ENCODE data around the gene PTPRQ.

Gene PTPRQ, protein sequence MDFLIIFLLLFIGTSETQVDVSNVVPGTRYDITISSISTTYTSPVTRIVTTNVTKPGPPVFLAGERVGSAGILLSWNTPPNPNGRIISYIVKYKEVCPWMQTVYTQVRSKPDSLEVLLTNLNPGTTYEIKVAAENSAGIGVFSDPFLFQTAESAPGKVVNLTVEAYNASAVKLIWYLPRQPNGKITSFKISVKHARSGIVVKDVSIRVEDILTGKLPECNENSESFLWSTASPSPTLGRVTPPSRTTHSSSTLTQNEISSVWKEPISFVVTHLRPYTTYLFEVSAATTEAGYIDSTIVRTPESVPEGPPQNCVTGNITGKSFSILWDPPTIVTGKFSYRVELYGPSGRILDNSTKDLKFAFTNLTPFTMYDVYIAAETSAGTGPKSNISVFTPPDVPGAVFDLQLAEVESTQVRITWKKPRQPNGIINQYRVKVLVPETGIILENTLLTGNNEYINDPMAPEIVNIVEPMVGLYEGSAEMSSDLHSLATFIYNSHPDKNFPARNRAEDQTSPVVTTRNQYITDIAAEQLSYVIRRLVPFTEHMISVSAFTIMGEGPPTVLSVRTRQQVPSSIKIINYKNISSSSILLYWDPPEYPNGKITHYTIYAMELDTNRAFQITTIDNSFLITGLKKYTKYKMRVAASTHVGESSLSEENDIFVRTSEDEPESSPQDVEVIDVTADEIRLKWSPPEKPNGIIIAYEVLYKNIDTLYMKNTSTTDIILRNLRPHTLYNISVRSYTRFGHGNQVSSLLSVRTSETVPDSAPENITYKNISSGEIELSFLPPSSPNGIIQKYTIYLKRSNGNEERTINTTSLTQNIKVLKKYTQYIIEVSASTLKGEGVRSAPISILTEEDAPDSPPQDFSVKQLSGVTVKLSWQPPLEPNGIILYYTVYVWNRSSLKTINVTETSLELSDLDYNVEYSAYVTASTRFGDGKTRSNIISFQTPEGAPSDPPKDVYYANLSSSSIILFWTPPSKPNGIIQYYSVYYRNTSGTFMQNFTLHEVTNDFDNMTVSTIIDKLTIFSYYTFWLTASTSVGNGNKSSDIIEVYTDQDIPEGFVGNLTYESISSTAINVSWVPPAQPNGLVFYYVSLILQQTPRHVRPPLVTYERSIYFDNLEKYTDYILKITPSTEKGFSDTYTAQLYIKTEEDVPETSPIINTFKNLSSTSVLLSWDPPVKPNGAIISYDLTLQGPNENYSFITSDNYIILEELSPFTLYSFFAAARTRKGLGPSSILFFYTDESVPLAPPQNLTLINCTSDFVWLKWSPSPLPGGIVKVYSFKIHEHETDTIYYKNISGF (N-terminal part only)
- total RNA-seq, result 0 to 0.09 (median 0) reads per million in 3 donors

DNA sequence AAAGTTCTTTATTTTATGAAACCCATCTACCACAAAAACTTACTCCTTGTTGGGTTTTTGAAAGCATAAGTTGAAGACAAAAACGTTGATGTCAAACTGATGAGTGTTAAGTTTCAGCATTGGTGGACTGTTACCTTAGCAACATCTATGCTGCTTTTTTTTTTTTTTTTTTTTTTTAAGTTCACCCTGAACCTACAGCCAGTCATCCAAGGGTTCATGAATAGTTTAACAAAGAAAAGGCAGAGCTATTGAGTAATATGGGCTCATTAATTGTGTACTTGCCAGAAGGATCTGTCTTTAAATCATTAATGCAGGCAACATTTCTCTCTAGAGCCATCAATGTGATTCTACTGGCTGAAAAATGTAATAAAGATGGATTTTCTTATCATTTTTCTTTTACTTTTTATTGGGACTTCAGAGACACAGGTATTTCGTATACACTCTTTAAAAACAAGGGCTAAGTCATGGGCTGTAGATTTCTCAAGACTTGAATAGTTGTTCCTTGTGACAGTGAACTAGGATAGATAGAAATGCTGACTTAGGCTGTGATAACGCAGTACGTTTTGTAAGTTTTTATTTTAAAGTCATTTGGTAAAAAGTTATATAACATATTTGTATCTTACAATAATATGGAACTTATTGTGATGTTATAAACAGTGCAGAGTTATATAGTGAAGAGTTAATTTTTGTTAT lies at the start of gene PTPRQ:
Gene PTPRQ, plus strand, starts transcription at position 262 of the 693 bp plus-strand sequence. Its CDS starts 111 bp downstream, at position 373.
- H3K36me3 ChIP-seq (ENCODE audit: control insufficient read depth, insufficient read depth, low read length), result no peaks in the 10 kb centered on the region
- no peaks in the 10 kb centered on the region for H3K4me1 ChIP-seq (ENCODE audit: control insufficient read depth, insufficient read depth, low read length, poor library complexity, severe bottlenecking)
- H3K27ac ChIP-seq (ENCODE audit: insufficient read depth, low read length, poor library complexity, severe bottlenecking), result no peak within 1 kb of the TSS
- H3K27me3 ChIP-seq (replicated peaks; ENCODE audit: control insufficient read depth, insufficient read depth, low read length, poor library complexity, severe bottlenecking), result no peaks in the 10 kb centered on the region
- DNase-seq, result no peak
- no peak within 1 kb of the TSS for H3K4me3 ChIP-seq (ENCODE audit: insufficient read depth, low read depth, low read length, poor library complexity, severe bottlenecking)
- H3K9me3 ChIP-seq (ENCODE audit: control insufficient read depth, low read length), result no peaks in the 10 kb centered on the region

DNA sequence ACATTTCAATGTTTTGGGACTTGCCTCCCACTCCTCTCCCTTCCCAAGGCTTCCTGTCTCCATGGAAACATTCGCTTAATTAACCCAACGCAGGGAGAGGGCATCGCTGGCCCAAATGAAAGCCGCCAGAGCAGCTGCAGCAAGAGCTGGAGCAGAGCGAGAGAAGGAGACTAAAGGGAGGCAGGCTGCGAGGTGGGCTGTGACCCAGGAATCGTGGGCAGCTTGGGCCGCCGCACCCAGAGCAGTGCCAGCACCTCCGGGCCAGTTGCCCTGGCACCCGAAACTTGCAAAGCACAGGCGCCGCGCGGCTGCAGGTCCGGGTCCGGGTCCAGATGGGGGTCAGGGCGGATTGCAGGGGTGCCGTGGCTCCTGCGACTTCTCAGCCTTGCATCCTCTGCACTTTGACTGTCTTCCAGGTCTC lies 43.5 kb upstream of the PTPRQ start:
- H3K27ac ChIP-seq (ENCODE audit: insufficient read depth, low read length, poor library complexity, severe bottlenecking), result no peak overlapping the region
- H3K9me3 ChIP-seq (ENCODE audit: control insufficient read depth, low read length), result no peaks in the 10 kb centered on the region
- no peak for DNase-seq
- H3K4me3 ChIP-seq (ENCODE audit: insufficient read depth, low read depth, low read length, poor library complexity, severe bottlenecking), result no peak overlapping the region
- no peaks in the 10 kb centered on the region for H3K4me1 ChIP-seq (ENCODE audit: control insufficient read depth, insufficient read depth, low read length, poor library complexity, severe bottlenecking)
- H3K27me3 ChIP-seq (replicated peaks; ENCODE audit: control insufficient read depth, insufficient read depth, low read length, poor library complexity, severe bottlenecking), result no peaks in the 10 kb centered on the region
- no peaks in the 10 kb centered on the region for H3K36me3 ChIP-seq (ENCODE audit: control insufficient read depth, insufficient read depth, low read length)

DNA sequence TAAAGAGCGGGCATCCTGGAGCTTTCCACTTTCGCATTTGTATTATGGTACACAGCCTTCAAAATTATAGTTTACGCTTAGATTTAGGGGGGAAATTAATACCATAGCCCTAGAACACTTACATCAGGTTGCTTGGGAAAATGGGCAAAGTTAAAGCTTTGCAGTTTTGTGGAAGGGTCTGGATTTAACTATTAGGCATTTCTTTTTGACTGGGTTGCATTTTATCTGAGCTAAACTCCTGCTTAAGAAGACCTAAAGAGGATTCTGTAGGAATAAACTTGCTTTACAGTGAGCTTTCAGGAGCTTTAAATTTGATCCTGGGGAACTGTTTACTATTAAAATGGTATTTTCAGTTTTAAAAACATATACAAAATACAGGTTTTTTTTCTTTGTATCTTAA lies 42.8 kb upstream of the PTPRQ start:
- Histone ChIP-seq H3K27ac (ENCODE audit: insufficient read depth, low read length, poor library complexity, severe bottlenecking) (no peak overlapping the region), H3K27me3 (replicated peaks; ENCODE audit: control insufficient read depth, insufficient read depth, low read length, poor library complexity, severe bottlenecking) (no peaks in the 10 kb centered on the region), H3K36me3 (ENCODE audit: control insufficient read depth, insufficient read depth, low read length) (no peaks in the 10 kb centered on the region), H3K4me3 (ENCODE audit: insufficient read depth, low read depth, low read length, poor library complexity, severe bottlenecking) (no peak overlapping the region), H3K4me1 (ENCODE audit: control insufficient read depth, insufficient read depth, low read length, poor library complexity, severe bottlenecking) (no peaks in the 10 kb centered on the region), H3K9me3 (ENCODE audit: control insufficient read depth, low read length) (no peaks in the 10 kb centered on the region)
- no peak for DNase-seq

DNA sequence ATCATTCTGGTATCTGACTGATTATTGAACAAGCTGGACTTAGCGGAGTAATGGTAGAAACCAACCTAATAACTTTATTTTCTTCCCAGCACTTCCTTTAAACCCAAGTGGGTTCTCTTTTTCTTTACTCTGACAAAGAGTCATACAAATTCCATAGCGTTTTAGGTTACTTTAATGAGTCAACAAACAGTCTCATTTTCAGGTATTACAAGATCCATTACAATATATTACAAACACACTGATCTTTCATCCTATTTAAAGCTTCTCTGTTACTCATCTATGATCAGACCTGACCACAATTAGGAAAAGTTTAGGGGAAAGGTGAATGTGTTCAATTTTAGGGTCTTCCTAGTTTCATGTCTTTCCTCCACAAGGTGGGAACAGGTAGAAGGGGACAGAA lies 39.4 kb upstream of the PTPRQ start:
- DNase-seq, result no peak
- no peaks in the 10 kb centered on the region for H3K9me3 ChIP-seq (ENCODE audit: control insufficient read depth, low read length)
- no peaks in the 10 kb centered on the region for H3K27me3 ChIP-seq (replicated peaks; ENCODE audit: control insufficient read depth, insufficient read depth, low read length, poor library complexity, severe bottlenecking)
- H3K4me1 ChIP-seq (ENCODE audit: control insufficient read depth, insufficient read depth, low read length, poor library complexity, severe bottlenecking), result no peaks in the 10 kb centered on the region
- no peak overlapping the region for H3K27ac ChIP-seq (ENCODE audit: insufficient read depth, low read length, poor library complexity, severe bottlenecking)
- no peaks in the 10 kb centered on the region for H3K36me3 ChIP-seq (ENCODE audit: control insufficient read depth, insufficient read depth, low read length)
- H3K4me3 ChIP-seq (ENCODE audit: insufficient read depth, low read depth, low read length, poor library complexity, severe bottlenecking), result no peak overlapping the region

DNA sequence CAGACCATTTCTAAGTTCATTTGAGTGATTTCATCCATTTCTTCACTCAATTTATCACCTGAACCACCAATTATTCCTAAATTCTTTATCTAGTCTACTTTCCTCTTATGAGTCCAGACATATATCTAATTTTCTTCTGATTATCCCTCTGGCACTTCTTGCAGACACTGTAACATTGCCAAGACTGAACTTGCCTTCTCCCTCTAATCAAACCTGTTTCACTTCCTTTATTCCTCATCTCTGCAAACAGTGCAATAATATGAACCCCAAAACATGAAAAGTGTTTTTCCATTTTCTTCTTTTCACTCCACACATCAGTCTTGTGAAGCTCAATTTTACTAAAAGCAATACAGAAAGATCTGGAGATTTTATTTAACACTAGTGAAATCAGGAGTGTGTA lies 37.8 kb upstream of the PTPRQ start:
- no peak for DNase-seq
- H3K9me3 ChIP-seq (ENCODE audit: control insufficient read depth, low read length), result no peaks in the 10 kb centered on the region
- H3K36me3 ChIP-seq (ENCODE audit: control insufficient read depth, insufficient read depth, low read length), result no peaks in the 10 kb centered on the region
- no peak overlapping the region for H3K27ac ChIP-seq (ENCODE audit: insufficient read depth, low read length, poor library complexity, severe bottlenecking)
- H3K27me3 ChIP-seq (replicated peaks; ENCODE audit: control insufficient read depth, insufficient read depth, low read length, poor library complexity, severe bottlenecking), result no peaks in the 10 kb centered on the region
- H3K4me3 ChIP-seq (ENCODE audit: insufficient read depth, low read depth, low read length, poor library complexity, severe bottlenecking), result no peak overlapping the region
- no peaks in the 10 kb centered on the region for H3K4me1 ChIP-seq (ENCODE audit: control insufficient read depth, insufficient read depth, low read length, poor library complexity, severe bottlenecking)

DNA sequence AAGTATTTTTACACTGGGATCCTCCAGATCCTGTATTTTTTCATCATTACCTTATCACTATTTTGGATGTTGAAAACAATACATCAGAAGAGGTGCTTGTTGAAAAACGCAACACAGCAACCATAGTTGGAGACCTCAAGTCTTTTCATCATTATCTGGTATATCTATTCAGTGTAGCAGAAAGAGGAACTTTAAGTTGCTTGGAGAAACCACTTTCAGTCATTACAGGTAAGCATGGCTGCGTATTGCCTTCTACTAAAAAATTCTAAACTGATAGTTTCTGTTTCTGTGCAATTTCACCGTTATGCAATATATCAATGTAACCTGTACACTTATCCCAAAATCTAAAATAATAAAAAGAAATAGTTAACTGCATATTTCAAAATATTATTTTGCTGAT lies 32.2 kb upstream of the PTPRQ start:
- H3K4me3 ChIP-seq (ENCODE audit: insufficient read depth, low read depth, low read length, poor library complexity, severe bottlenecking), result no peak overlapping the region
- H3K27me3 ChIP-seq (replicated peaks; ENCODE audit: control insufficient read depth, insufficient read depth, low read length, poor library complexity, severe bottlenecking), result no peaks in the 10 kb centered on the region
- no peaks in the 10 kb centered on the region for H3K4me1 ChIP-seq (ENCODE audit: control insufficient read depth, insufficient read depth, low read length, poor library complexity, severe bottlenecking)
- H3K9me3 ChIP-seq (ENCODE audit: control insufficient read depth, low read length), result no peaks in the 10 kb centered on the region
- no peak overlapping the region for H3K27ac ChIP-seq (ENCODE audit: insufficient read depth, low read length, poor library complexity, severe bottlenecking)
- H3K36me3 ChIP-seq (ENCODE audit: control insufficient read depth, insufficient read depth, low read length), result no peaks in the 10 kb centered on the region
- no peak for DNase-seq

DNA sequence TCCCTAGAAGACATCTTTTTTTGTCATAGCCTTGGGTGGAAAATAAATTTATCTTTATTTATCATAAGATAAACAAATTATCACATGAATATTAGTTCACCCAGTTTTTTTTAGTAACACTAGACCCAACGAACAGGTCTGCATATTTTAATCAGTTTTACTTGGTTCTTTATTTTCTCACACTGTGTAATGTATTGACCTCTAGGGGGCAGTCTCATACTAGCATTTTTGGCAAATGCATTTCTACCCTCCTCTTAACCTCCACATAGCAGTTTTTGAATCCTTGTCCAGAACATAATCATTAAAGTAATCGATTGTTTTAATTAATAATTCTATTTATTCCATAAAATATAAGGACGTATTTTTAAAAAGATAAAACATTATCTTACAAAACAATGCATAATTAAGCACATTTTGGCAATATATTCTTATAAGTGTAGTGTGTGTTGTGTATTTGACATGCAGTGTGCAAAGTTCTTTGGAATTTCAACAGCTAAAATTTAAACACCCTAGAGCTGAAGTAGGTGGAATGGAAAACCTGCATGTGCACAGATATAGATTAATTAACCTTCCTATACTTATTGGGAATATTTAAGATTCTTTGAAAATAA lies 31.6 kb upstream of the PTPRQ start:
- no peak for DNase-seq
- Histone ChIP-seq H3K4me3 (ENCODE audit: insufficient read depth, low read depth, low read length, poor library complexity, severe bottlenecking) (no peak overlapping the region), H3K9me3 (ENCODE audit: control insufficient read depth, low read length) (no peaks in the 10 kb centered on the region), H3K4me1 (ENCODE audit: control insufficient read depth, insufficient read depth, low read length, poor library complexity, severe bottlenecking) (no peaks in the 10 kb centered on the region), H3K36me3 (ENCODE audit: control insufficient read depth, insufficient read depth, low read length) (no peaks in the 10 kb centered on the region), H3K27ac (ENCODE audit: insufficient read depth, low read length, poor library complexity, severe bottlenecking) (no peak overlapping the region), H3K27me3 (replicated peaks; ENCODE audit: control insufficient read depth, insufficient read depth, low read length, poor library complexity, severe bottlenecking) (no peaks in the 10 kb centered on the region)

DNA sequence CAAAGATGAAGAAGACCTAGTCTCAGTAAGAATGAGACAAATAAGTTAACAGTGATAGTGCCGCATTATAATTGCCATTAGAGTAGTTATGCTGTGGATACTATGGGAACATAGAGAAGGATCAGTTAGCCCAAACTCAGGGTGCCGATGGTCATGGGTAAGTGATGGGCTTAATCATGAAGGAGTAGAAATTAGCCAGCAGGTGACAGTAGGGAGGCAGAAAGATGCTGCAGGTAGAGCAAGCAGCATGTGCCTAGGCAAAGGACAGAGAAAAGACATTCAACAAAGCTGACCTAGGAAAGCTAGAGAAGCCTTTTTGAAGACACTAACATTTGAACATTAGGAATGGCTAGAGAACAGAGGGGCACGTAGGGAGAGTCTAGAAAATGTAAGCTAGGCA lies 30.6 kb upstream of the PTPRQ start:
- Histone ChIP-seq H3K4me3 (ENCODE audit: insufficient read depth, low read depth, low read length, poor library complexity, severe bottlenecking) (no peak overlapping the region), H3K9me3 (ENCODE audit: control insufficient read depth, low read length) (no peaks in the 10 kb centered on the region), H3K27me3 (replicated peaks; ENCODE audit: control insufficient read depth, insufficient read depth, low read length, poor library complexity, severe bottlenecking) (no peaks in the 10 kb centered on the region), H3K36me3 (ENCODE audit: control insufficient read depth, insufficient read depth, low read length) (no peaks in the 10 kb centered on the region), H3K27ac (ENCODE audit: insufficient read depth, low read length, poor library complexity, severe bottlenecking) (no peak overlapping the region), H3K4me1 (ENCODE audit: control insufficient read depth, insufficient read depth, low read length, poor library complexity, severe bottlenecking) (no peaks in the 10 kb centered on the region)
- no peak for DNase-seq

DNA sequence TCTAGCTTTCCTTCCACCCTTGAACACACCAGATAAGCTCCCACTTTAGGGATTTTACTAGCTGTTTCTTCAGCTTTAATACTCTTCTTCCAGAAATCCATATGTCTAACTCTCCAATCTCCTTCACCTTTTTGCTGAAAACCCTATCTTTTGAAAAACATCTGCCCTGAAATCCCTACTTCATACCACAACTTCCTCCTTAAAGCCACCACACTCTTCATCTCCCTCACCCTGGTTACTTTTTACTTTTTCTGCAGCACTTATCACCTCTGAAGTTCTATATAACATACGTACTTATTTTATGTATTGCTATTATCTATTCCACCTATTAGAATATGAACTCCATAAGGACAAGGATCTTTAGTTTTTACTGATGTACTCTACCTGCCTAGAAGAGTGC lies 28.6 kb upstream of the PTPRQ start:
- DNase-seq, result no peak
- no peaks in the 10 kb centered on the region for H3K9me3 ChIP-seq (ENCODE audit: control insufficient read depth, low read length)
- H3K27me3 ChIP-seq (replicated peaks; ENCODE audit: control insufficient read depth, insufficient read depth, low read length, poor library complexity, severe bottlenecking), result no peaks in the 10 kb centered on the region
- no peak overlapping the region for H3K4me3 ChIP-seq (ENCODE audit: insufficient read depth, low read depth, low read length, poor library complexity, severe bottlenecking)
- H3K4me1 ChIP-seq (ENCODE audit: control insufficient read depth, insufficient read depth, low read length, poor library complexity, severe bottlenecking), result no peaks in the 10 kb centered on the region
- H3K36me3 ChIP-seq (ENCODE audit: control insufficient read depth, insufficient read depth, low read length), result no peaks in the 10 kb centered on the region
- no peak overlapping the region for H3K27ac ChIP-seq (ENCODE audit: insufficient read depth, low read length, poor library complexity, severe bottlenecking)
